Smooth muscle cell (in vitro differentiated cells): Measurements from ENCODE around the gene SEMA5A. TPM values are rescaled to one million over a fixed set of nuclear protein-coding genes. Genes with fewer than 3 reads are reported as not detected.

Experiments
- DNase-seq: peaks from one replicate; lab custom pipeline; 2025; ENCODE audit not compliant: unreplicated experiment; lab: John Stamatoyannopoulos, UW
- H2AFZ ChIP-seq: fragments of 200-600 bp; sonication (generic); 2 replicates; pipeline ENCODE4 v1.6.0; 2016; ENCODE audit warnings: antibody characterized with exemption, low read depth, mild to moderate bottlenecking
- H3F3A ChIP-seq: fragments of 200-600 bp; sonication (generic); 2 replicates; pipeline ENCODE4 v1.6.0; 2017; ENCODE audit warnings: antibody characterized with exemption, low read depth
- H3K27ac ChIP-seq: fragments of 200-600 bp; sonication (generic); 2 replicates; pipeline ENCODE4 v1.5.1; 2016; ENCODE audit warnings: low read depth, mild to moderate bottlenecking
- H3K27me3 ChIP-seq: fragments of 200-600 bp; sonication (generic); 2 replicates; pipeline ENCODE4 v1.6.1; 2016; ENCODE audit warnings: low read depth, mild to moderate bottlenecking
- H3K36me3 ChIP-seq: fragments of 200-600 bp; sonication (generic); 2 replicates; pipeline ENCODE4 v1.5.1; 2016; ENCODE audit warnings: low read depth
- H3K4me1 ChIP-seq: fragments of 200-600 bp; sonication (generic); 2 replicates; pipeline ENCODE4 v1.5.1; 2016; ENCODE audit warnings: low read depth
- H3K4me2 ChIP-seq: fragments of 200-600 bp; sonication (generic); 2 replicates; pipeline ENCODE4 v1.6.0; 2016; ENCODE audit warnings: mild to moderate bottlenecking
- H3K4me3 ChIP-seq: fragments of 200-600 bp; sonication (generic); 2 replicates; pipeline ENCODE4 v1.5.1; 2016; ENCODE audit warnings: mild to moderate bottlenecking
- H3K79me2 ChIP-seq: fragments of 200-600 bp; sonication (generic); 2 replicates; pipeline ENCODE4 v1.6.0; 2016; ENCODE audit warnings: low read depth, mild to moderate bottlenecking
- H3K9ac ChIP-seq: fragments of 200-600 bp; sonication (generic); 2 replicates; pipeline ENCODE4 v1.6.0; 2016; ENCODE audit warnings: low read depth
- H3K9me3 ChIP-seq: fragments of 200-600 bp; sonication (generic); replicated peaks from 2 replicates; pipeline ENCODE4 v1.5.1; 2016; ENCODE audit warnings: low read depth
- H4K20me1 ChIP-seq: fragments of 200-600 bp; sonication (generic); 2 replicates; pipeline ENCODE4 v1.6.0; 2016; ENCODE audit warnings: low read depth
- CTCF ChIP-seq: fragments of 200-600 bp; sonication (generic); IDR thresholded peaks from 2 replicates; pipeline ENCODE4 v1.5.1; 2017; ENCODE audit warnings: borderline replicate concordance, mild to moderate bottlenecking, antibody characterized with exemption; ENCODE audit not compliant: insufficient read depth, poor library complexity, severe bottlenecking
- WGBS: methylation state at CpG from one replicate; pipeline ENCODE4 v1.1.7; 2016; ENCODE audit warnings: low lambda C conversion rate; 5-methylcytosine and 5-hydroxymethylcytosine counted together
- polyA plus RNA-seq: library from polyadenylated mRNA; unstranded; fragments of >200 nt; fragmentation: Nextera tagmentation; extraction: Ambion mirVana; gene quantifications from 2 replicates; pipeline ENCODE4 v1.2.1, GENCODE V29; 2016
- total RNA-seq: library from RNA; depleted of rRNA; stranded (reverse); fragments of >200 nt; gene quantifications from 2 replicates; pipeline ENCODE4 v1.2.3, GENCODE V29; 2014

SEMA5A gene
- total and polyA plus RNA-seq, 2 experiments from 2014 or later = 21.6 to 65.1 TPM

DNA sequence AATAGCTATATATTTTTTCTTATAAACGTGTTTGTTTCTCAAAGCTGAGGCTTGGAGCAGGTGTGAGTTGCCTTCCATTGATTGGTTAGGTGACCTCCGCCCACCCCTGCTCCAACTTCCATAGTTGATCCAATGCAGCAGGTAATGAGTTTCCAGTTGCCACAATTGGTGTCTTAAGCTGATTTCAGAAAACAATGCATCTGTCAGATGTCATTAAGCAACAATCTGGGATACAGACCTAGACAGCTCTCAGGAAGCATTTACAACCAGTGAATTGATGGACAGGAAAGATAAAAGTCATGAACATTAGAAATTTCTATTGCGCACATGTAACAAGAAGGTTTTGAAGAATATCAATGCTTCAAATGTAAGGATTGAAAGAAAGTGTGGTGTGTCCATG lies 510.5 kb downstream of the SEMA5A start:
- H3K36me3 ChIP-seq = peaks cover 3% of the 10 kb centered on the region
- H3K27ac ChIP-seq = no peak overlapping the region
- WGBS = 84% methylated on average over 3 of the region's 3 CpGs

GRCh38 chr5:9034649-9035048 lies 511.2 kb downstream of the SEMA5A start:
- 85% methylated on average over 1 of the region's 1 CpG for WGBS
- no peak for DNase-seq
- H3K9me3 ChIP-seq = no peaks in the 10 kb centered on the region
- H3K27me3 ChIP-seq = no peaks in the 10 kb centered on the region
- peaks cover 16% of the 10 kb centered on the region for H3K4me1 ChIP-seq
- no peaks in the 10 kb centered on the region for H3K79me2 ChIP-seq
- no peaks in the 10 kb centered on the region for H4K20me1 ChIP-seq
- TF ChIP-seq CTCF = no peak
- H3K9ac ChIP-seq = no peak overlapping the region
- no peak overlapping the region for H3K4me3 ChIP-seq
- H2AFZ ChIP-seq = no peak overlapping the region
- no peaks in the 10 kb centered on the region for H3K36me3 ChIP-seq
- no peaks in the 10 kb centered on the region for H3F3A ChIP-seq
- H3K4me2 ChIP-seq = no peak overlapping the region
- no peak overlapping the region for H3K27ac ChIP-seq

More for the DNA sequence above, 510.5 kb downstream of the SEMA5A start:
- Histone ChIP-seq H3K4me2 (no peak overlapping the region), H2AFZ (no peak overlapping the region), H3F3A (no peaks in the 10 kb centered on the region), H3K9me3 (no peaks in the 10 kb centered on the region), H3K9ac (no peak overlapping the region), H4K20me1 (no peaks in the 10 kb centered on the region), H3K4me3 (no peak overlapping the region), H3K4me1 (peaks cover 16% of the 10 kb centered on the region), H3K27me3 (no peaks in the 10 kb centered on the region), H3K79me2 (no peaks in the 10 kb centered on the region)
- no peak for DNase-seq
- no peak for TF ChIP-seq CTCF

DNA sequence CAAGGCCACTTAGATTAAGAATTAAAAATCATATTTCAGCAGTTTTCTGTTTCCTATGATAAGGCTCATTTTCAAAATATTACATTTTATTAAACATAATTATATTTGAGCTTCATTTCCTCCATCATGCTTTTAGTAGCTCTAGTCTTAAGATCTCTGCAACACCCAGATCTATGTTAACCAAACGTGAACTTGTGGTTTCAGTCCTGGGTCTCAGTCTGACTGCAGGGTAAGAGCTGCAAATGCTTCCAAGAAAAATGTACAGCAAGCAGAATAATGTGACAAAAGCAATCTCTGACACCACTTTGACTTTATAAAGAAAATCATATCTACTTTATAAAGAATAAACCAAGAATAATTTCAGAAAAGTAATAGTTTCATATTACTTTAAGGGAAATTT lies 512.4 kb downstream of the SEMA5A start:
- H4K20me1 ChIP-seq = no peaks in the 10 kb centered on the region
- no peaks in the 10 kb centered on the region for H3F3A ChIP-seq
- no peak for TF ChIP-seq CTCF
- no peak for DNase-seq
- H3K9ac ChIP-seq = no peak overlapping the region
- H3K27ac ChIP-seq = no peak overlapping the region
- H3K4me3 ChIP-seq = no peak overlapping the region
- no peak overlapping the region for H2AFZ ChIP-seq
- H3K9me3 ChIP-seq = no peaks in the 10 kb centered on the region
- H3K79me2 ChIP-seq = no peaks in the 10 kb centered on the region
- no peaks in the 10 kb centered on the region for H3K36me3 ChIP-seq
- H3K27me3 ChIP-seq = no peaks in the 10 kb centered on the region
- H3K4me2 ChIP-seq = no peak overlapping the region
- WGBS = 74% methylated on average over 1 of the region's 1 CpG
- H3K4me1 ChIP-seq = peaks cover 16% of the 10 kb centered on the region

DNA sequence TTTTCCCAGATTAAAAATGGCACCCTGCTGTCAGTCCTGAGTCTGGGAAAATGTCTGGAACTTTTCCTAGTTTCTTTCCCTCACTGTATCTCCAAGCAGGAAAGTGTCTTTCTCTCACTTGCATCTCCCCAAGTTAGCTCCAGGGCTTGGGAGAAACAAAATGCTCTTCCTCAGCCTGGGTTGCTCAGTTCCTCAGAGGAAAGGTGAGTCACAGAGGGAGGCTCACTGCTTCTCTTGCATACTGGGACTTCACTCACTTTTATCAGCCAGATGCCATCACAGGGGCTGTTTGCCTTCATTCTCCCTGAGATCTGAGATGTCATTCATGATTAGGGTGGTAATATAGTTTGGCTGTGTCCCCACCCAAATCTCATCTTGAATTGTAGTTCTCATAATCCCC lies 519.9 kb downstream of the SEMA5A start:
- H3K79me2 ChIP-seq = no peaks in the 10 kb centered on the region
- no peak overlapping the region for H2AFZ ChIP-seq
- no peaks in the 10 kb centered on the region for H3K36me3 ChIP-seq
- no peaks in the 10 kb centered on the region for H3F3A ChIP-seq
- no peaks in the 10 kb centered on the region for H4K20me1 ChIP-seq
- no peak overlapping the region for H3K9ac ChIP-seq
- no peak overlapping the region for H3K4me2 ChIP-seq
- no peak overlapping the region for H3K4me3 ChIP-seq
- no peak for DNase-seq
- TF ChIP-seq CTCF = no peak
- no peak overlapping the region for H3K27ac ChIP-seq
- peaks cover 5% of the 10 kb centered on the region for H3K9me3 ChIP-seq
- no peaks in the 10 kb centered on the region for H3K4me1 ChIP-seq
- no peaks in the 10 kb centered on the region for H3K27me3 ChIP-seq
